Stimulated activated CD4-positive, alpha-beta T cell treated with anti-CD3 and anti-CD28 coated beads, Interleukin-2, amount 100 ng/mL, for 24 hours (primary cell): Measurements from ENCODE around the gene TAOK3.
A peak's percentile ranks its signal among the peaks of the same experiment; 100 is the strongest.
"Not testable (repeated sequence)": the region's sequence is repeated elsewhere in the genome, so short reads cannot be mapped to it uniquely, and the experiment has no call there.

ENCODE experiments used
- DNase-seq, 2 donors: peaks; one replicate each; pipeline ENCODE4 v3.0.0-alpha.2; 2020

Gene TAOK3

DNA sequence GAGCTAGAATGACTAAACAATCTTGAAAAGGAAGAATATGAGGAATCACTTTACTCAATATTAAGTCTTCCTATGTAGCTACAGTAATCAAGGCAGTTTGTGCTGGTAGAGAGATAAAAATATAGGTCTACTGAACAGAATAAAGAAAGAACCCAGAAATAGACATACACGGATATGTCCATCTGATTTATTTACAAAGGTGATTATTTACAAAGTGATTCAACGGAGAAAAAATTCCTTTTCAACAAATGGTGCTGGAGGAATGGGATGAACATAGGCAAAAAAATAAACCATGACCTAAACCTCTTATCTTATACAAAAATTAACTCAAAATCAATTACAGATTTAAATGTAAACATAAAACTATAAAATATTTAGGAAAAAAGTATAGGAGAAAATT, 36.6 kb downstream of the TAOK3 start:
- no peak for DNase-seq

DNA sequence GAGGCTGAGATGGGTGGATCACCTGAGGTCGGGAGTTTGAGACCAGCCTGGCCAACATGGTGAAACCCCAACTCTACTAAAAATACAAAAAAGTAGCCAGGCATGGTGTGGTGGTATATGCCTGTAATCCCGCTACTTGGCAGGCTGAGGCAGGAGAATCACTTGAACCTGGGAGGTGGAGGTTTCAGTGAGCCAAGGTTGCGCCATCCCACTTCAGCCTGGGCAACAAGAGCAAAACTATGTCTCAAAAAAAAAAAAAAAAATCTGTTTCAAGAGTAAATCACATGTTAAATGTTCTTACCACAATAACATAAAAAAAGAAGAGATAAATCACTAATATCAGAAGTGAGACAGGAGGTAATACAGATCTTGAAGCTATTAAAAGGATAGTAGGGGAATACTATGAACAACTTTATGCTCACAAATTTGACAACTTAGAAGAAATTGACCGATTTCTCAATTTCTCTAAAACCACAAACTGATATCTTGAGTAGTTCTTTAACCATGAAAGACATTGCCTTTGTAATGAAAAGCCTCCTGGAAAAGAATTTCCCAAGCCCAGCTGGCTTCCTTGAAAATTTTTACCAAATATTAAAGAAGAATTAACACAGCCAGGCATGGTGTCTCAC, 37.7 kb downstream of the TAOK3 start:
- DNase-seq, result no peak

DNA sequence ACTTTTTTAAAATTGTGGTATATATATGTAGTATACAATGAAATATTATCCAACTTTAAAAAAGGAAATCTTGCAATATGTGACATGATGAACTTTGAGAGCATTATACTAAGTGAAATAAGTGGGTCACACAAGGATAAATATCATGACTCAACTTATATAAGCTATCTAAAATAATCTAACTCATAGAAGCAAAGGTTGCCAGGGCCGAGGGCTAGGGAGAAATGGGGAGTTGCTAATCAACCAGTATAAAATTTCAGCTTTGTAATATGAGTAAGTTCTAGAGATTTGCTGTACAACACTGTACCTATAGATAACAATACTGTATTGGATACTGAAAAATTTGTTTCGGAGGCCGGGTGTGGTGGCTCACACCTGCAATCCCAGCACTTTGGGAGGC, 38.5 kb downstream of the TAOK3 start:
- no peak for DNase-seq

GRCh38 chr12:118332511-118332910, 40.2 kb downstream of the TAOK3 start:
- DNase-seq, result no peak

DNA sequence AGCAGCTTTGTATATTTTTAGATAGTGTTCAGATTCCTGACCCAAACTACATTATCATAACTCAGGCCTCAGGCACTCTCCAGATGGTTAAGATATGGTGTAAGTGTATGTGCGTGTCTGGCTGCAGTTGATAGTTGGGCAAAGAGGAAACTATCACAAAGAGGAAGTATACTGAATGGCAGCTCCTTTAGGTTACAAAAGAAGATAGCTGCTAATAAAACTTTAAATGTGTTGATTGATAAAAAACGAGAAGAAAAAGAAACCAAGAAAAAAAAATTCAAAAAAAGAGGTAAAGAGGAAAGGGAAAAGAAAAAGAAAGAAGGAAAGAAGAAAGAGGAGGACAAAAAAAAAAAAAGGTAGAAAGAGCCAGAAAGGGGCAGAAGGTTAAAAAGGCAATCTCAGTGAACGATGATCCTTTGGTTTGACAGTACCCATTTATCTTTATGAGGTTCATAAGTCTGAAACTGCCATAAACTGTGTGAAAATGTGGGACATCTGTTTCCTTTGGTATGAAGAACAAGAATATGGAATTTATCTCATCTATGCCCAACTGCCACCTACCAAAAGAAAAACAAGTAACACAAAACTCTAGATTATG, 42.2 kb downstream of the TAOK3 start:
- DNase-seq, result no peak

GRCh38 chr12:118328486-118329330, 44.0 kb downstream of the TAOK3 start:
- no peak for DNase-seq

- DNase-seq, result no peak
Measured at GRCh38 chr12:118327391-118327790, 45.3 kb downstream of the TAOK3 start.

GRCh38 chr12:118326991-118327390, 45.7 kb downstream of the TAOK3 start:
- no peak for DNase-seq

- DNase-seq, result no peak
Measured at GRCh38 chr12:118325081-118325480, 47.6 kb downstream of the TAOK3 start.

GRCh38 chr12:118319627-118320026, 53.1 kb downstream of the TAOK3 start:
- DNase-seq, result no peak

DNA sequence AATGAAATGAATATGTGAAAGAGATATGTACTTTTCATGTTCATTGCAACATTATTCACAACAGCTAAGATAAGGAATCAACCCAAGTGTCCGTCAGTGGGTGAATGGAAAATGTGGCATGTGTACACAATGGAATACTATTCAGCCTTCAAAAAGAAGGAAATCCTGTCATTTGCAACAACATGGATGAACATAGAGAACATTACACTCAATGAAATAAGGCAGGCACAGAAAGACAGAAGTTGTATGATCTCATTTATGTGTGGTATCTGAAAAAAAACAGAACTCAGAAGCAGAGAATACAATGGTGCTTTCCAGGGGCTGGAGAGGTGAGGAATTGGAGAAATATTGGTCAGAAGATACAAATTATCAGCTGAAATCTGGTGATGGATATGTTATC, 54.0 kb downstream of the TAOK3 start:
- no peak for DNase-seq

GRCh38 chr12:118317729-118318128, 55.0 kb downstream of the TAOK3 start:
- DNase-seq, result no peak

GRCh38 chr12:118315821-118316220, 56.9 kb downstream of the TAOK3 start:
- DNase-seq, result no peak

- no peak for DNase-seq
Measured at GRCh38 chr12:118312578-118312977, 60.1 kb downstream of the TAOK3 start.

DNA sequence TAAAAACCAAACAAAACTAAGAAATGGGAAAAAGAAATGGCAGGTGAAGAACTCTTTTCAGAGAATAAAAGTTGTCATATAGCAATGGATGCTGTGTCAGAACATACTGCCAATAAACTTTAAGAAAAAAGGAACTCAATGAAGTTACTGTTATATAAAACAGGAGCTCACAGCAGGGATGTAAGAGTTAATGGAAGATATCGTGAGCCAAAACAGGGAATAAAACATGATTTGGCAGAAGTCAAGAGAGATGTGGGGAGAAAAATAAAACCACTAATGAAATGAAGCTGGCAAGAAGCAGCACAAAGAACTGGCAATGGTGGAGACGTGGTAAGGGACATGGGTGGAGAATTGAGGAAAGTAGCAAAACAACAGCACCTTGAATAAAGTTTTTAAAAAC, 61.0 kb downstream of the TAOK3 start:
- no peak for DNase-seq

DNA sequence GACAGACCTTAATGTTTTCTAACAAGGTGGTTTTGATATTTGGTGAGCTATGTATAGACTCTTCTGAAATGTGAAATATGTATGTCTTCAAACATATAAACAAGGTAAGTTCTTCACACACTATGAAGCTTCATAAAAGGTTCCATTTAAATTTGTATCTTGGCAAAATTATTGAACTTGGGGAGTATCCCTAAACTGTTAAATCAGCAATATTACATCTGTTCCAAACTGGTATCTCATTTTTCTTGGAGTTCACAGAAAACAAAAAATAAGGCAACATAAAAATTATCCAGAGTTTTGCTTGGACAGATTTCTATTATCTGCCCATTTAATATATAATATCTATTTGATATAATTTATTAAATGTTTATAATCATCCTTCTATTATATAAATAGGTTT, 62.4 kb downstream of the TAOK3 start:
- DNase-seq, result no peak

DNA sequence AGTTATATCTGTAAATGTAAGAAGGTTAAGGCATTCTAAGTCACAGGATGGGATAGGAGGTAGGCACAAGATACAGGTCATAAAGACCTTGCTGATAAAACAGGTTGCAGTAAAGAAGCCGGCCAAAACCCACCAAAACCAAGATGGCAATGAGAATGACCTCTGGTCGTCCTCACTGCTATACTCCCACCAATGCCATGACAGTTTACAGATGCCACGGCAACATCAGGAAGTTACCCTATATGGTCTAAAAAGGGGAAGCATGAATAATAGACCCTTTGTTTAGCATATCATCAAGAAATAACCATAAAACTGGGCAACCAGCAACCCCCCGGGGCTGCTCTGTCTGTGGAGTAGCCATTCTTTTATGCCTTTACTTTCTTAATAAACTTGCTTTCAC, 64.7 kb downstream of the TAOK3 start:
- not testable (repeated sequence) for DNase-seq

DNA sequence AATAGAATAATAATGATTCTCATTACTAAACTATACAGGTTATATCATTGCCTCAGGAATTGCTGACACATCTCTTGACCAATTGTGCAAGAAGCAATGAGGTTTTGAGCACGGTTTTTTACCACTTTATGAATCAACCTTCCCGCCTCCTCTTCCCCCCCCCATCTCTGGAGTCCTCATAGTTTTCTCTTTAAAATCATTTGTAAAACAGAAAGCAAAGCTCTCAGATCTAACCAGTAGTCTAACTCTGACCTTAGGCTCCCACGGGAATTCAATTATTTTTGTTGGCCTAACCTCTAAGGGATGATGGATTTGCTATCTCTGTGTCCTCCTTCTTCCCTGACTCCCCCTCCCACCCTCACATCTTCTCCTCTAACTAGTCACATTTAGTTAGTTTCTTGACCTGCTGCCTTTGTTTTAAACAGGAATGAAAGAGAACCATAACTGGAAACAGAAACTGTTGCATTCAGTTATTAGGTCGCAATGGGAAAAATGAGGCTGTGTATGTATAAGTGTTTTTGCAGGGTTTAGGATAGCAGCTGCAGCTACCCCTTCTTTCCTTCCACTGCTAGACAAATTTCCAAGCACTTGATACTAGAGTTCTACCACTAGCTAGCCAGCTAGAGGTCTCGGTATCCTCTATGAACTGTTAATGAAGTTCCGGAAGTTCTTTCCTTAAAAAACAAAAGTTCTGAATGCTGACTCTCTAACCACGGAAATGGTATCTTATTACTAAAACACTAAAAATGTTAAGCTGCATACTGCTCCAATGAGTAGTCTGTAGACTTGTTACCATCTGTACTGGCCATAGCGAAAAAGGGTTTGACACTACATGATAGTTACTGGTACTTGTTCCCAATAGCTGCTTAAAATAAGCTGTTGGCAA, 65.4 kb downstream of the TAOK3 start:
- DNase-seq, result peak; percentile 51 to 59

GRCh38 chr12:118304093-118304492, 68.6 kb downstream of the TAOK3 start:
- no peak for DNase-seq

DNA sequence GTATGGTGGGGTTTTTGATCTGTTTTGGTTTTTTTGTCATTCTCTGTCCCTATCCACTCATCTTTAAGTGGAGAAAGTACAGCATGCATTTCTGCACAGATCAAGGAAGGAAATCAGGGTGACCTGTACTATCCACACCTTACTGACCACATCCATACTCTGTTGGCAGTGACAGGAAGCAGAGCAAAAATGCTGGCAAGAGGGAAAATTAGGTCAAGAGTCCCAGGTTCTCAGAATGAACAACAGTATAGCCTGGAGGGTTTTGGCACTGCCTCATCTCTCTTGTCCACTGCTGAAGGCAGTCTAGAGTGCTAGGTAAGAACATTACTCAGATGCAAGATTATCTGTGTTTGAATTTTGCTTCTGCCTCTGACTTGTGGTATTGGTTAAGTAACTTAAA, 70.7 kb downstream of the TAOK3 start:
- no peak for DNase-seq

DNA sequence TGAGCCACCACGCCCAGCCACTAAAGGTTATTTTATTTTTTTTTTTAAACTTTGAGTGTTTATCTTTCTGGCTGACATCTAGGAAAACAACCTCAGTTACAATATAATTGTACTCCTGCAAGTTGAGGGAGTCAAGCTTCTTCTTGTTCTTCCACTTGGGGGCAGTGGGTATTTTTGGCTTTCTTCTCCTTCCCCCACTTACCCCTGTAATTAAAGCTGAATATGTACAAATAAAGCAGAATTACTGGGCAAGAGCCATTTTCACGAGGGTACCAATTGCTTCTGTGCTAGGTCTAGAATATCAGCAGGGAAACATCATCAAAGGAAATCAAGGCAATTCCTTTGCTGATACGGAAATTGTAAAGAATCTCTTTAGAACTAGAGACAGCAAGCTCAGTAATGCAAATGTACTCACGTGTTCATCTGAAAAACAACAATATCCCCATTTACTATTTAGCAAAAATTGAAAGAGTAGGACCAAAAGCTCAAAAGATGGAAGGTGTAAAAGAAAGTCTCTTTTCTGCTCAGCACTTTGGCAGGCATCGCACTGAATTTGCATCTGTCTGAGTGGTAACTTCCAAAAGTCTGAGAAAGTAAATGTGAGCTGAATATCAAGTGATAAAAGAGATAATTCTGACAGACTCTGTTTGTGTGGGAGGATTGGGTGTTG, 72.8 kb downstream of the TAOK3 start:
- no peak for DNase-seq

GRCh38 chr12:118297284-118297683, 75.4 kb downstream of the TAOK3 start:
- DNase-seq, result no peak

- no peak for DNase-seq
Measured at GRCh38 chr12:118292836-118293235, 79.9 kb downstream of the TAOK3 start.
